Embryonic facial prominence (tissue), 1 donor: ENCODE measurements around the gene ATF4.

ENCODE experiments used
- DNase-seq: peaks from one replicate; pipeline ENCODE4 v3.0.0-alpha.2; 2016; ENCODE audit errors: extremely low spot score

Gene ATF4

GRCh38 chr22:39528681-39529486, 8.5 kb downstream of the ATF4 start:
- peak; percentile 81 for DNase-seq

- no peak for DNase-seq
Measured at GRCh38 chr22:39529487-39529851, 9.1 kb downstream of the ATF4 start.

GRCh38 chr22:39530116-39530515, 9.8 kb downstream of the ATF4 start:
- DNase-seq, result no peak

- DNase-seq, result no peak
Measured at GRCh38 chr22:39530692-39531331, 10.4 kb downstream of the ATF4 start.

DNA sequence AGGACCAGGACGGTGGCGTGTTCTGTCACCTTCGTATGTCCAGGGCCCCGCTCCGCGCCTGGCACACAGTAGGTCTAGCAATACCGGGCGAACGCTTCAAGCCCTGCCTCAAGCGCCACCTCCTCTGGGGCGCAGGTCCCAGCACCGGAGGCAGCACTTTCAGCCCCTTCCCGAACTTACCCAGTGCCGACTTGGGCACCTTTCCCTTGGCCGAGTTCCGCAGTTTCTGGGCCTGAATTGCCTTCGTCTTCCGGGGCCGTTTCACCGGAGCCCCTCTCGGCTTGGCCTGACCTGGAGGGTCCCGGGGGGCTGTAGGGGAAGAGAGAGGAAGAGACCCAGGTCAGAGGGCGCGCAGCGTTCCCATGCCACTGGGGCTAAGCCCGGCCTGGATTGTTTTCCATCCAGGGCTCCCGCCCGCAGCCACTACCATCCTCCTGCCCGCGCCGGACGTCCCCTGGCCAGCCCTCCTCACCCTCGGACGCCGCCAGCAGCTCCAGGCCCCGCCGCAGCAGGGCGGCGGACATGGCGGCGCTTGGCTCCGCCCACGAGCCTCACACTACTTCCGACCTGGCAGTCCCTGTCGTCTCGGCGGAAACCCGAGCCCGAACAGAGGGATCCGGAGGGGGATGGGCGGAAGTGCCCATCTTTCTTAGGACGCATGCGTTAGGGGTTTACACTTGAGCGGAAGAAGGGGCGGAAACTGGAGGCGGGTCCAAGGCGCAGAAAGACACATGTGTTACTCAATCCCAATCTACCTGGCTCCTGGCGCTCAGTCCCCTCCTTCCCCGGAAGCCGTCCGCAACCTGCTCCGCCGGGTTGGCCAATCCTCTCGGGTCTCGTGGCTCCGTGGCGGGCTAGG, 12.1 kb downstream of the ATF4 start, which contains the start of gene RPS19BP1:
TSS of gene RPS19BP1 (minus strand) at position 534 of the 859 bp plus-strand sequence. CDS start at position 524, 10 bp downstream.
- DNase-seq, result peak; percentile 99

GRCh38 chr22:39534092-39534506, 13.7 kb downstream of the ATF4 start:
- DNase-seq, result no peak

GRCh38 chr22:39534591-39535356, 14.4 kb downstream of the ATF4 start:
- no peak for DNase-seq

DNA sequence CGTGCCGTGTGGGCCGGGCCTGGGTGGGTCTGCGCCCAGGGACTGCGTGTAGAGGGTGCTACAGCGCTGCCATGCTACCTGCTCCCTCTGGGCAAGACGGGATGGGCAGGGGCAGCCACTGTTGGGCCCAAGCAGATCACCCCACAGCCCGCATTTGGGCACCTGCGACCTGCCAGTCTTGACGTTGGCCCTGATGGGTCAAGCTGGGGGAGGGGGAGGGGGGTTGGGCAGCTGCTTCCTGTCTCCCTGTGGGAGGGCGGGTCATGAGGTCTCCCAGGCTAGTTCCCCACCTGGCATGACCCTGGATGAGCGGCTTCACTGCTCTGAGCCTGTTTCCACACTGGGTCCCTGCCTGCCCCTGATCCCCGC, 15.0 kb downstream of the ATF4 start:
- DNase-seq, result no peak

GRCh38 chr22:39535831-39536449, 15.6 kb downstream of the ATF4 start:
- DNase-seq, result no peak

- no peak for DNase-seq
Measured at GRCh38 chr22:39536711-39537110, 16.3 kb downstream of the ATF4 start.

DNA sequence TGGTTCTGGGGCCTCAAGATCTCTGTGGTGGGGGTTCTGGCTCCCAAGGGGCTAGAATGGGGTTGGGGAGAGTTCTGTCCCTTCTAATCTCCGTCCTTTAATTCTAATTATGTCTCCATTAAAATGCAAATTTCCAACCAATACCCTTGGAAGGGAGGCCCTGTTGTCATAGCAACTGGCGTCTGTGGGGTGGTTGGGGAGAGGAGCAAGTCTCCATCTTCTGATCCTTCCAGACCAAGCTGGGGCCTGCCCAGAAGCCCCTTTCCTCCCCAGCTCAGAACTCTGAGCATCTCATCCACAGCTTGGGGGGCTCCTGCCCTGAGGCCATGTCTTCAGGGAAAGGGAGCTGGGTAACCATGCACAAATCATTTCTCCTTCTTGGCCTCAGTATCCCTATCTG, 17.6 kb downstream of the ATF4 start:
- no peak for DNase-seq

DNA sequence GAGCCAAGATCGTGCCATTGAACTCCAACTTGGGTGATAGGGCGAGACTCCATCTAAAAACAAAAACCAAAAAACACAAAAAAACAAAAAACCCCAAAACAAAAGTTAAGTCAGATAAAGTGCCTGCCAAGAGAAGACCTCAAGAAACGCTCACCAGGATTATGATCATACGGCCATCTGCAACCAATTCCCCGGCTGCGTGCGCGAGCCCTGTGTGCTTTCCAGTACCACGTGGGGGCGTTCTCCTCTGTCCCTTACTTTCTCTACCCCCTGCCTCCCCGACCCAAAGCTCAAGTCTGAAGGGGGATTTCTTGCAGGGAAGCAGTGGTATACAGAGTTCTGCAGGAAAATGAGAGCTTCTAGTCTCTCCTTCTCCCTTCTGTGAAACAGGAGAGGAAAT, 22.7 kb downstream of the ATF4 start:
- DNase-seq, result no peak

- no peak for DNase-seq
Measured at GRCh38 chr22:39545386-39546365, 25.3 kb downstream of the ATF4 start.

GRCh38 chr22:39546889-39547586, 26.7 kb downstream of the ATF4 start:
- no peak for DNase-seq

- DNase-seq, result no peak
Measured at GRCh38 chr22:39547587-39547947, 27.2 kb downstream of the ATF4 start.

GRCh38 chr22:39553429-39553828, 33.1 kb downstream of the ATF4 start:
- no peak for DNase-seq

GRCh38 chr22:39554151-39554550, 33.8 kb downstream of the ATF4 start:
- no peak for DNase-seq

- DNase-seq, result no peak
Measured at GRCh38 chr22:39556970-39557841, 36.8 kb downstream of the ATF4 start.
